Endodermal cell (in vitro differentiated cells): ENCODE data around the gene SLC25A22. TPM values are rescaled to one million over a fixed set of nuclear protein-coding genes. Genes with fewer than 3 reads are reported as not detected.

Experiments
- DNase-seq: peaks from one replicate; pipeline ENCODE4 v3.0.0-alpha.2; 2017
- H3K27ac ChIP-seq: 2 replicates; pipeline ENCODE4 v1.5.1; 2013; ENCODE audit warnings: mild to moderate bottlenecking, low read depth, low read length, moderate library complexity
- H3K27me3 ChIP-seq: 2 replicates; pipeline ENCODE4 v1.6.1; 2013; ENCODE audit warnings: mild to moderate bottlenecking, low read length, moderate library complexity; ENCODE audit not compliant: insufficient read depth, control insufficient read depth, poor library complexity, severe bottlenecking
- H3K36me3 ChIP-seq: 2 replicates; pipeline ENCODE4 v1.7.0; 2013; ENCODE audit warnings: mild to moderate bottlenecking, low read length, moderate library complexity; ENCODE audit not compliant: control insufficient read depth, insufficient read depth
- H3K4me1 ChIP-seq: one replicate; pipeline ENCODE4 v1.7.0; 2013; ENCODE audit warnings: low read length; ENCODE audit not compliant: control insufficient read depth, insufficient read depth
- H3K4me3 ChIP-seq: 2 replicates; pipeline ENCODE4 v1.5.1; 2013; ENCODE audit warnings: mild to moderate bottlenecking, low read length, moderate library complexity
- H3K9ac ChIP-seq: 2 replicates; pipeline ENCODE4 v1.6.1; 2013; ENCODE audit warnings: mild to moderate bottlenecking, low read length, moderate library complexity; ENCODE audit not compliant: poor library complexity, severe bottlenecking; ENCODE audit errors: extremely low read depth
- H3K9me3 ChIP-seq: 2 replicates; pipeline ENCODE4 v1.6.1; 2013; ENCODE audit warnings: mild to moderate bottlenecking, low read length, moderate library complexity; ENCODE audit not compliant: control insufficient read depth
- H3K27ac Mint-ChIP-seq: 2 replicates; pipeline ENCODE4 v1.8.0; 2020; ENCODE audit warnings: mixed read lengths
- H3K27me3 Mint-ChIP-seq: 2 replicates; pipeline ENCODE4 v1.8.0; 2021; ENCODE audit warnings: mild to moderate bottlenecking, mixed read lengths; ENCODE audit not compliant: insufficient read depth
- H3K36me3 Mint-ChIP-seq: 2 replicates; pipeline ENCODE4 v1.8.0; 2020; ENCODE audit warnings: low read depth, mixed read lengths
- H3K4me1 Mint-ChIP-seq: 2 replicates; pipeline ENCODE4 v1.8.0; 2020; ENCODE audit warnings: mixed read lengths
- H3K4me3 Mint-ChIP-seq: 2 replicates; pipeline ENCODE4 v1.8.0; 2020; ENCODE audit warnings: mild to moderate bottlenecking, moderate library complexity, mixed read lengths
- H3K9me3 Mint-ChIP-seq: 2 replicates; pipeline ENCODE4 v1.8.0; 2020; ENCODE audit warnings: mild to moderate bottlenecking, mixed read lengths
- CTCF ChIP-seq: fragments of 200-600 bp; sonication (generic); conservative IDR thresholded peaks from 2 replicates; pipeline ENCODE4 v1.5.0; 2021; ENCODE audit warnings: antibody characterized with exemption, mild to moderate bottlenecking
- WGBS, 2 experiments: methylation state at CpG; one replicate each; pipeline versions ENCODE4 v1.1.5 to v1.1.7; 2013; ENCODE audit warnings: missing lambda C conversion rate in 2 of 2, mixed read lengths in 1 of 2; ENCODE audit not compliant: insufficient coverage in 1 of 2, insufficient read length in 1 of 2; 5-methylcytosine and 5-hydroxymethylcytosine counted together
- total RNA-seq, 2 donors: library from RNA; stranded (reverse); fragmentation: NEBNext Ultra II Directional in 1 of 2; extraction: Animal tissue kit (Norgen Biotek cat#: 25700) in 1 of 2; gene quantifications; 2 replicates in 1 of 2; 3 replicates in 1 of 2; pipeline ENCODE4 v1.2.1, GENCODE V29; 2021

Gene SLC25A22
- total RNA-seq, 2 donors from 2014 or later = 46.5 to 56.2 TPM

- Mint-ChIP-seq H3K4me3 (no peak overlapping the region), H3K27ac (no peak overlapping the region), H3K27me3 (no peaks in the 10 kb centered on the region), H3K9me3 (no peaks in the 10 kb centered on the region), H3K36me3 (peaks cover 24% of the 10 kb centered on the region), H3K4me1 (peaks cover 2% of the 10 kb centered on the region)
- H3K4me3 ChIP-seq = no peak overlapping the region
- no peaks in the 10 kb centered on the region for H3K27me3 ChIP-seq
- H3K4me1 ChIP-seq = no peaks in the 10 kb centered on the region
- no peak overlapping the region for H3K27ac ChIP-seq
- peak; percentile 71 for DNase-seq
- H3K9me3 ChIP-seq = no peaks in the 10 kb centered on the region
- peaks cover 28% of the 10 kb centered on the region for H3K36me3 ChIP-seq
- no peak for TF ChIP-seq CTCF
- H3K9ac ChIP-seq = no peak overlapping the region
- 60 to 76% methylated on average over 6 to 8 of the region's 11 CpGs for WGBS, 2 experiments
Measured at GRCh38 chr11:816433-816779, 18.3 kb upstream of the SLC25A22 start.

- Mint-ChIP-seq H3K27me3 (no peaks in the 10 kb centered on the region), H3K9me3 (no peaks in the 10 kb centered on the region), H3K36me3 (peaks cover 30% of the 10 kb centered on the region), H3K27ac (no peak overlapping the region), H3K4me3 (no peak overlapping the region), H3K4me1 (peaks cover 7% of the 10 kb centered on the region)
- Histone ChIP-seq H3K4me3 (no peak overlapping the region), H3K36me3 (peaks cover 31% of the 10 kb centered on the region), H3K9me3 (no peaks in the 10 kb centered on the region), H3K27me3 (no peaks in the 10 kb centered on the region), H3K27ac (no peak overlapping the region), H3K9ac (no peak overlapping the region), H3K4me1 (no peaks in the 10 kb centered on the region)
- TF ChIP-seq CTCF = no peak
- DNase-seq = no peak
- 91 to 97% methylated on average over 7 to 11 of the region's 11 CpGs for WGBS, 2 experiments
Measured at GRCh38 chr11:815675-816432, 17.8 kb upstream of the SLC25A22 start.

- peaks cover 31% of the 10 kb centered on the region for H3K36me3 ChIP-seq
- peak overlapping the region; percentile 21 for H3K27ac Mint-ChIP-seq
- no peak overlapping the region for H3K9ac ChIP-seq
- peaks cover 15% of the 10 kb centered on the region for H3K4me1 Mint-ChIP-seq
- H3K27me3 Mint-ChIP-seq = no peaks in the 10 kb centered on the region
- H3K9me3 Mint-ChIP-seq = no peaks in the 10 kb centered on the region
- no peaks in the 10 kb centered on the region for H3K4me1 ChIP-seq
- H3K4me3 ChIP-seq = no peak overlapping the region
- H3K27me3 ChIP-seq = no peaks in the 10 kb centered on the region
- H3K27ac ChIP-seq = no peak overlapping the region
- H3K9me3 ChIP-seq = no peaks in the 10 kb centered on the region
- no peak overlapping the region for H3K4me3 Mint-ChIP-seq
- 84 to 95% methylated on average over 3 to 9 of the region's 9 CpGs for WGBS, 2 experiments
- TF ChIP-seq CTCF = no peak
- DNase-seq = no peak
- H3K36me3 Mint-ChIP-seq = peaks cover 31% of the 10 kb centered on the region
Measured at GRCh38 chr11:813456-814096, 15.5 kb upstream of the SLC25A22 start.
